ENCODE results near the gene ZYG11A. TPM values are rescaled to one million over a fixed set of nuclear protein-coding genes. Genes with fewer than 3 reads are reported as not detected.

The ZYG11A gene
- total and polyA plus RNA-seq, 9 donors = 0.02 to 0.13 (median 0.08) TPM; not detected in 4

- intact Hi-C loops (cut with DNase I) = no loop called here
- 44 to 52% (median 44%) methylated on average over 2 of the region's 2 CpGs for WGBS, 3 donors
These were observed 34.3 kb downstream of the ZYG11A start for GRCh38 chr1:52876843-52877242.

GRCh38 chr1:52877554-52877953 is 35.0 kb downstream of the ZYG11A start:
- no peaks in the 10 kb centered on the region for H3K9me3 ChIP-seq
- no peak for DNase-seq
- intact Hi-C loops (cut with DNase I) = no loop called here
- no peak overlapping the region for H3K4me3 ChIP-seq
- H3K27ac ChIP-seq = no peak overlapping the region
- H3K4me1 ChIP-seq (ENCODE audit: insufficient read depth) = no peaks in the 10 kb centered on the region
- no peak for TF ChIP-seq CTCF (IDR thresholded peaks at IDR 0.05)
- WGBS, 3 donors = 92 to 95% (median 94%) methylated on average over 3 of the region's 3 CpGs
- no peaks in the 10 kb centered on the region for H3K27me3 ChIP-seq
- H3K36me3 ChIP-seq = no peaks in the 10 kb centered on the region

More at GRCh38 chr1:52876843-52877242, 34.3 kb downstream of the ZYG11A start:
- no peak overlapping the region for H3K4me3 ChIP-seq
- H3K27ac ChIP-seq = no peak overlapping the region
- H3K9me3 ChIP-seq = no peaks in the 10 kb centered on the region
- H3K36me3 ChIP-seq = no peaks in the 10 kb centered on the region
- DNase-seq = no peak
- H3K27me3 ChIP-seq = no peaks in the 10 kb centered on the region
- TF ChIP-seq EP300 (IDR thresholded peaks at IDR 0.05) = no peak
- TF ChIP-seq CTCF (IDR thresholded peaks at IDR 0.05) = no peak
- TF ChIP-seq POLR2A (IDR thresholded peaks at IDR 0.05) = no peak
- no peaks in the 10 kb centered on the region for H3K4me1 ChIP-seq (ENCODE audit: insufficient read depth)

- no peak for DNase-seq
- whole genome bisulfite sequencing, 3 donors = 95 to 98% (median 97%) methylated on average over 2 of the region's 2 CpGs
- H3K27me3 ChIP-seq = no peaks in the 10 kb centered on the region
- intact Hi-C loops (cut with DNase I) = no loop called here
- H3K27ac ChIP-seq = no peak overlapping the region
- H3K36me3 ChIP-seq = no peaks in the 10 kb centered on the region
- no peaks in the 10 kb centered on the region for H3K4me1 ChIP-seq (ENCODE audit: insufficient read depth)
- no peaks in the 10 kb centered on the region for H3K9me3 ChIP-seq
- no peak overlapping the region for H3K4me3 ChIP-seq
- TF ChIP-seq POLR2A (IDR thresholded peaks at IDR 0.05) = no peak
- no peak for TF ChIP-seq CTCF (IDR thresholded peaks at IDR 0.05)
- TF ChIP-seq EP300 (IDR thresholded peaks at IDR 0.05) = no peak
These were observed 37.6 kb downstream of the ZYG11A start for GRCh38 chr1:52880206-52880605.

DNA sequence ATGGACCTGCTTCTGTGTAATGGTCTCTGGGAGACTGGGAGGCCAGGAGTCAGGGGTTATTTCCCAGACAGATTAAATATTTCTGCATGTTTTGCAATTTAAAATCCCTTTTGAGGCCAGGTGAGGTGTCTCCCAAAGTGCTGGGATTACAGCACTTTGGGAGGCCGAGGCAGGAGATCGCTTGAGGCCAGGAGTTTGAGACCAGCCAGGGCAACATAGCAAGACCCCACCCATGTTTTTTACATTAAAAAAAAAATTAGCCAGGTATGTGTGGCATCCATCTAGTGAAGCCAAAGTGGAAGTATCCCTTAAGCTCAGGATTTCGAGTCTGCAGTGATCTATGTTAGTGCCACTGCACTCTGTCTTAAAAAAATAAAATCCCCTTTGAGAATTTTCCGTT is 44.9 kb downstream of the ZYG11A start:
- Histone ChIP-seq H3K27me3 (no peaks in the 10 kb centered on the region), H3K27ac (no peak overlapping the region), H3K4me1 (ENCODE audit: insufficient read depth) (no peaks in the 10 kb centered on the region), H3K4me3 (no peak overlapping the region), H3K36me3 (no peaks in the 10 kb centered on the region), H3K9me3 (no peaks in the 10 kb centered on the region)
- TF ChIP-seq POLR2A (IDR thresholded peaks at IDR 0.05) = no peak
- no peak for TF ChIP-seq EP300 (IDR thresholded peaks at IDR 0.05)
- no peak for TF ChIP-seq CTCF (IDR thresholded peaks at IDR 0.05)
- no peak for DNase-seq
- intact Hi-C loops (cut with DNase I) = no loop called here
- 88 to 92% (median 90%) methylated on average over 4 of the region's 4 CpGs for WGBS, 3 donors
